GM10847 (cell line): ENCODE results near the gene CRYBG3.

Experiments
- POLR2A ChIP-seq: IDR thresholded peaks from 2 replicates; pipeline ENCODE4 v1.6.1; 2011; ENCODE audit not compliant: insufficient read length; ENCODE audit errors: extremely low read depth

The CRYBG3 gene

DNA sequence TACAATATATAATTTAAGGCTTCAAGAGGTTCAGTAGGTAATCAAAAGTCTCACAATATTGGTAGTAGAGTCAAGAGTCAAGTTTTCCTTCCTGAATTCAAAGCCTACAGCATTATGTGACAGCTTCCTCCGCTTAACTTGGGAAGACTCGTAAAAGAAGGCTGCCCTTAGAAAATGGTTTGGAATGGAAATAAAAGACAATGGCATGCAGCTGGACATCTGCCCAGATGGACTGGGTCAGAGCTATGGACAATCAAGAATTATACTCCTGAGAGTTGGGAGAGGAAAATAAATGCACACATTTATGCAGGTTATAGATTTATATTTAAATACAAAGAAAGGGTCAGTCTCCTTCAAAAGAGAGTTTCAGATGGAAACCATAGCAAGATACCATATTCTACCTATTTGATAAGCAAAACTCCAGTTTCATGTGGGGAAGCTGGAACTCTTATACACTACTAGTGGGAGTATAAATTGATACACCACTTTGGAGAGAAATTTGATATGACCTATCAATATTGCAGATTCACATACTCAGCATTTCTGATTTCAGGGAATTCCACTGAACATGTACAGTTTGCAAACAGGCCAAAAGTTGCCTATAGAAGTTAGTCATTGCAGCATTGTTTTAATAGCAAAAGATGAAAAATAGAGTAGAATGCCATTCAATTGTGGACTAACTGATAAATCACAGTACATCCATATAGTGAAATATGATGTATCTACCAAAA lies 6.1 kb downstream of the CRYBG3 start:
- TF ChIP-seq POLR2A: no peak

DNA sequence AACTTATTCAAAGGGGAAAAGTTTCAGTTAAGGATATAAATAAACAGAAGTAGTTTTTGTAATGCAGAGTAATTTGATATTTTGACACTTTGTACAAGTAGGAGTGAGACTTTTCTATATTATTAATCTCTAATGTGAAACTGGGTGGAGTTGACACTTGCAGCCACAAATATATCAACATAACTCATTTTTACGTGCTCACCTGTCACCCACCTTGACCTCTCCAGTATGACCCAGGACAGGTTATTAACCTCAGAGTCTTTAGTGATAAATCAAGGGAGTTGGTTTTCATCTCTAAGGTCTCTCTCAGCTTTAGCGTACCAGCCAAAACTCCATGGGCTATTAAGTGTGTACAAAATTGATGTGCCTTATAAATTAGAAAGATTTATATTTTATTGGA lies 7.4 kb downstream of the CRYBG3 start:
- no peak for TF ChIP-seq POLR2A

GRCh38 chr3:97830638-97831037 lies 8.8 kb downstream of the CRYBG3 start:
- TF ChIP-seq POLR2A: no peak

- TF ChIP-seq POLR2A: no peak
These were observed 9.3 kb downstream of the CRYBG3 start for GRCh38 chr3:97831140-97831539.

DNA sequence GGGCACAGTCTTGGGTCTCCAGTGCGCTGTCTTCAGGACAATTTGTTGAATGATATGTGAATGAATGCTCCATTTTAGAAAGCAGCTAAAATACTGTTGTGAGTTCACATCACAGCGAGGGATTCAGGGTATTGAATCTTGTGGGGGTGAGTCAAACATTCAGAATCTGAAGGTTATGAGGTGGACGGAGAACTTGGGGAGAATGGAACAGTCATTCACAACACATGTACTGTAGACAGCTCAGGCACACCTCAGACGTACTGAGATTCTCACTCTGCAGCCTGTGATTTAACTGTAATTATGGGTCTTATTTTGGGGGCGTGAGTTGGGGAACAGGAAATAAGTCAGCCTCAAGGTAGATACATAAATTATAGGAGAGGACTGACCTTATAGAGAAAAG lies 13.9 kb downstream of the CRYBG3 start:
- no peak for TF ChIP-seq POLR2A

DNA sequence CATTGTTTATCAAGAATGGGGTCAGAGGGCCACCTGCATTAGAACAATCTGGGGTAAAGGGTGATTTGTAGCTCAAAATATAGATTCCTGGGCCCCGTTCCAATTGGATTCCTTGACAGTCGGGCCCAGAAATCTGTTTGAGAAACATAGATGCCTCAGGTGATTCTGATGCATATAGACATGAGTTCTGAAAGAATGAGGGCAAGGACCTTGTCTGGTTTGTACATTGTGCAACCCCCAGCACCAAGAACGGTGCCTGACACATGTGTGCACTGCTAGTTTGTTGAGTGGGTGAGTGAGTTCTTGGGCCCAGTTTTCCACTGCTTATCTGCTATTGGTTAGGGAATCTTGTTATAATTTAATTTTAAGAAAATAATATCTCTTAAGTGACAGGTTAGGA lies 16.6 kb downstream of the CRYBG3 start:
- TF ChIP-seq POLR2A: no peak

DNA sequence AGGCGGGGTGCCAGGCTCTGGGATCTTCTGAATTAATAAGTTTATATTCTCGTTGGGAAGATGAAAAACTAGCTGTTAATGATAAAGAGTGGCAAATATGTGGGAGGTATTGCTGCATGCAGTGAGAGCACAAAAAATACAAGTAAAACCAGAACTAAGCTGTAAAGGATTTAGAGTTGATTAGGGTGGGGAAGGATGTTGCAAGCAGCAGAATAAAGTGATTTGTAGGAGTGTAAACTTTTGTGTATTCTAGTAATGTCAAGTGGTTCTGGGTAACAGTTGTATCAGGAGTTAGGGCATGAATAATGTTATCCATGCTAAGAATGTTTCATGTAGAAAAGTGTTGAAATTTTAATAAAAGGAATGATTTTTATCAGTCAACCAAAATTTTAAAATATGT lies 18.1 kb downstream of the CRYBG3 start:
- no peak for TF ChIP-seq POLR2A

DNA sequence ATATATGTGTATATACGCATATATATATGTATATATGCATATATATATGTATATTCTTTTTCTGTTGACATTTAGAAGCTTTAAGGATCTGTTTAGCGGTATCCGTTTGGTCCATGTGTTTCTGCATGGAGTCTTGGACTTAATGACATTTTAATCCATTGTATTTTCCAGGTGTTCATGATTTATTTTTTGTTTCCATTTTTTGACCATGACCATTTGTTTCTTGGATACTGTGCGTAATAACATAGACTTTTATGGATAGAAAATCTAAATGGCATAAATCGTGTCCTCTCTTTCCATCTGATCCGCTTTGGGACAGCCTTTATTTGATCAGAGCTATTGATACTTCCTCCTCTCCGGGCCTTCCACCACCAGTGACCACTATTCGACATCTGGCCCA lies 19.5 kb downstream of the CRYBG3 start:
- no peak for TF ChIP-seq POLR2A

GRCh38 chr3:97841956-97842355 lies 20.1 kb downstream of the CRYBG3 start:
- TF ChIP-seq POLR2A: no peak

- no peak for TF ChIP-seq POLR2A
These were observed 27.0 kb downstream of the CRYBG3 start for GRCh38 chr3:97848779-97849178.

GRCh38 chr3:97857401-97857800 lies 35.6 kb downstream of the CRYBG3 start:
- TF ChIP-seq POLR2A: no peak

- no peak for TF ChIP-seq POLR2A
These were observed 38.6 kb downstream of the CRYBG3 start for GRCh38 chr3:97860364-97860763.

DNA sequence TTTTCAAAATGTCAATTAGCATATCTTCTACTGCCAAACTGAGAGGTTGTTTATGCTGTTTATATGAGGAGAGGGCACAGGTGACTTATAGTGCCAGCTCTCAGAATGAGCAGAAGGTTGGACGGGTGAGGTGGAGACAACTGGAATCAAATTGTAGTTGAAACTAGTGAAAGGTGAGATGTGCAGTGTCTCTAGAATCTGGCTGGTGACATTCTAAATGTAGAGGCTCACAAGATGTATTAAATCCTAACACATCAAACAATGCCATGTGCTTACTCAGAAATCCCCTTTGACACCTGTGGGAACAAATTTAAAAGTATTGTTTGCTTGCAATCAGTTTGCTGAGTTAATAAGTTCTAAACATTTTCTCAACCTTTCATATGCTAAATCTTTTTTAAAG lies 40.8 kb downstream of the CRYBG3 start:
- TF ChIP-seq POLR2A: no peak

DNA sequence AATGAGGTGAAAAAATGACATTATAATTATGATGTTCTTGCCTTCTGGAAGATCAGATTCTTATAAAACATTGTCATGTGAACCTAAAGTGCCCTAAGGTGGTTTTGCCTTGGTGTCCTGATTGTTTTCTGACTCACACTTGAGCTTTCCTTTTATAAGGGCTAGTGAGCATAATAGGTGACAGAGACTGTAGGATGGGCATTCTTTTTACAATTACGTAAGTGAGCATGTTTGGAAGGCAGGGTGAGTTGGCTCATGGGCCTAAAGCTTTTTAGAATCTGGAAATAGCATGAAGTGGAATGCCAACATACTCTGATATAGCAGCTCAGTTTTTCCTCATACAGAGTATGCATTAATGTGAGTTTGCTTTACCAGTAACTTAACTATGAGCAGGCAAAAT lies 41.2 kb downstream of the CRYBG3 start:
- no peak for TF ChIP-seq POLR2A

DNA sequence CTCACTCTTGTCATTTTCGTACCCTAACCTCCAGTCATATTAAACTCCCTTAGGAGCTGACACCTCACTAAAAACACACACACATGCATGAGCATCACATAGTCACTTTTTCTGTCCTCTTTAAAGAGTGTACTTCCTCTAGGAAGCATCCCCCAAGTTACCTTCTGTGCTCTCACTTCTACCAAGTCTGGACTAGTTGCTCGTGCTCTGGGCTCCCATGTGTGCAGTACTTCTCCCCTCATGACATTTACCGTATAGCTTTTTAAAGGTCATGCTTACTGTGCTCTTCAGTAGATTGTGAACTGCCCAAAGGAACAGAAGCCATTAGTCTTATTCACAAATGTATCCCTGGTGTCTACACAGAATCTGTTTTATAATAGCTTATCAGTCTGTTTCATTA lies 42.0 kb downstream of the CRYBG3 start:
- no peak for TF ChIP-seq POLR2A

- no peak for TF ChIP-seq POLR2A
These were observed 49.4 kb downstream of the CRYBG3 start for GRCh38 chr3:97871186-97871585.

DNA sequence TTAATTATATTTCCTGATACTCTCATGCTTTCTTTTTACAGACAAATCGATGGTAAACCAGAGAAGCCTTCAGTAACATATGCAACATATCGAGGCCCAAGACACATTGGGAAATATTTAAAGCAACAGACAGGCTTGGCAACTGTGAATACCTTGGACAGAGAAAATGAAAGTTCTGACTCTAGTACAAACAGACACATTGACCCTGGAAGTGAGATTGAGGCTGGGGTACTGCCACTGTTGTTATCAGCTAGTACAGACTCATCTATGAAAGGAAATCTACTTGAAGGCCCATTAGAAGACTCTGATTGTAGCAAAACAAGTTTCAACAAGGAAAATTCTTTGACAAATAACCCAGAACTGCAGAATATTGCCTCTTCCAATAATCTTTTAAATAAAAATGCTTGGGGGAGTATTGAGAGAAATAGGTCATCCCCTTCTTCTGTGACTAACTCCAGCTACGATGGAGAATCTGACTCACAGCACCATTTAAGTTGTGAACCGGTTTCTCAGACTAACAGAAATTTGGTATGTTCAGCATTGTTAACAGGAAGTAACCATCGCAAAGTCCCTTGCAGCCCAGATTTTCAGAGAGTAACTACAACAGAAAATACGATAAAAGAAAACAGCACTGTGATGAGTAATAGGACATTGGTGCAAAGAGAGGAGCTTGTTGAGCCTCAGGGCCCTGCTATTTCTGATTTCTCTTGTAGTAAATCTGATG lies 50.2 kb downstream of the CRYBG3 start:
- no peak for TF ChIP-seq POLR2A
